Measurements from ENCODE around the gene GNG10.
"Not testable (repeated sequence)": the region's sequence is repeated elsewhere in the genome, so short reads cannot be mapped to it uniquely, and the experiment has no call there.

GNG10 gene

GRCh38 chr9:111668026-111668573, 6.7 kb downstream of the GNG10 start:
- H3K27ac ChIP-seq = no peak overlapping the region
- TF ChIP-seq ZFX (IDR thresholded peaks at IDR 0.05; ENCODE audit: borderline replicate concordance) = no peak
- TF ChIP-seq CTCF (IDR thresholded peaks at IDR 0.05) = no peak

- H3K27ac ChIP-seq = not testable (repeated sequence)
Observed at GRCh38 chr9:111668601-111669000, 7.2 kb downstream of the GNG10 start.

- no peak overlapping the region for H3K27ac ChIP-seq
- TF ChIP-seq ZFX (IDR thresholded peaks at IDR 0.05; ENCODE audit: borderline replicate concordance) = no peak
- no peak for TF ChIP-seq CTCF (IDR thresholded peaks at IDR 0.05)
Observed at GRCh38 chr9:111674319-111674718, 12.9 kb downstream of the GNG10 start.

GRCh38 chr9:111676116-111676515, 14.7 kb downstream of the GNG10 start:
- TF ChIP-seq CTCF (IDR thresholded peaks at IDR 0.05) (no peak), ZFX (IDR thresholded peaks at IDR 0.05; ENCODE audit: borderline replicate concordance) (no peak)
- H3K27ac ChIP-seq = no peak overlapping the region

- H3K27ac ChIP-seq = no peak overlapping the region
- TF ChIP-seq ZFX (IDR thresholded peaks at IDR 0.05; ENCODE audit: borderline replicate concordance) (no peak), CTCF (IDR thresholded peaks at IDR 0.05) (no peak)
Observed at GRCh38 chr9:111678293-111678692, 16.9 kb downstream of the GNG10 start.

GRCh38 chr9:111679199-111679598, 17.8 kb downstream of the GNG10 start:
- no peak overlapping the region for H3K27ac ChIP-seq
- TF ChIP-seq ZFX (IDR thresholded peaks at IDR 0.05; ENCODE audit: borderline replicate concordance) (no peak), CTCF (IDR thresholded peaks at IDR 0.05) (no peak)

GRCh38 chr9:111683392-111683791, 22.0 kb downstream of the GNG10 start:
- TF ChIP-seq CTCF (IDR thresholded peaks at IDR 0.05) (no peak), ZFX (IDR thresholded peaks at IDR 0.05; ENCODE audit: borderline replicate concordance) (no peak)
- H3K27ac ChIP-seq = no peak overlapping the region

GRCh38 chr9:111691672-111692329, 30.4 kb downstream of the GNG10 start:
- no peak overlapping the region for H3K27ac ChIP-seq
- TF ChIP-seq ZFX (IDR thresholded peaks at IDR 0.05; ENCODE audit: borderline replicate concordance) (no peak), CTCF (IDR thresholded peaks at IDR 0.05) (peak; percentile 64)

All from 22Rv1 (cell line).